ENCODE measurements around the gene ARHGEF19. TPM values are rescaled to one million over a fixed set of nuclear protein-coding genes. Genes with fewer than 3 reads are reported as not detected.
A peak's percentile ranks its signal among the peaks of the same experiment; 100 is the strongest.

Gene ARHGEF19
- total RNA-seq, 1 donor from 2014 or later = 19.4 TPM

GRCh38 chr1:16237343-16237830 is 24.9 kb upstream of the ARHGEF19 start:
- peak overlapping the region; percentile 95 for H3K27ac ChIP-seq
- peak overlapping the region; percentile 66 to 74 for H3K4me3 ChIP-seq
- no peaks in the 10 kb centered on the region for H3K36me3 ChIP-seq
- H3K27me3 ChIP-seq = no peaks in the 10 kb centered on the region
- DNase-seq (ENCODE audit: extremely low spot score in 2 of 2) = no peak
- peaks cover 26% of the 10 kb centered on the region for H3K4me1 ChIP-seq
- no peak for TF ChIP-seq POLR2AphosphoS5 (IDR thresholded peaks at IDR 0.05; ENCODE audit: insufficient read depth in 1 of 2, low read depth in 1 of 2)
- TF ChIP-seq CTCF (IDR thresholded peaks at IDR 0.05) = no peak
- no peak for TF ChIP-seq POLR2A (IDR thresholded peaks at IDR 0.05)
- H3K9me3 ChIP-seq = no peaks in the 10 kb centered on the region
- intact Hi-C loops (cut with DNase I) = no loop called here

- H3K27me3 ChIP-seq = no peaks in the 10 kb centered on the region
- intact Hi-C loops (cut with DNase I) = no loop called here
- peak in 1 of 2 donors; percentile 95 for DNase-seq (ENCODE audit: extremely low spot score in 2 of 2)
- H3K4me3 ChIP-seq = peak within 1 kb of the TSS; percentile 66 to 74
- H3K4me1 ChIP-seq = peaks cover 26% of the 10 kb centered on the region
- H3K9me3 ChIP-seq = no peaks in the 10 kb centered on the region
- TF ChIP-seq POLR2A (IDR thresholded peaks at IDR 0.05) (peak; percentile 11 to 23), CTCF (IDR thresholded peaks at IDR 0.05) (no peak), POLR2AphosphoS5 (IDR thresholded peaks at IDR 0.05; ENCODE audit: insufficient read depth in 1 of 2, low read depth in 1 of 2) (peak; percentile 68 to 69)
- peak within 1 kb of the TSS; percentile 95 for H3K27ac ChIP-seq
- H3K36me3 ChIP-seq = no peaks in the 10 kb centered on the region
Observed at GRCh38 chr1:16236511-16237342, 24.3 kb upstream of the ARHGEF19 start, which contains the start of gene CPLANE2. Gene CPLANE2 (minus strand): TSS chr1:16237183. CDS start chr1:16236742, 441 bp downstream.

GRCh38 chr1:16235944-16236510 is 23.6 kb upstream of the ARHGEF19 start:
- H3K4me1 ChIP-seq = peaks cover 26% of the 10 kb centered on the region
- DNase-seq (ENCODE audit: extremely low spot score in 2 of 2) = no peak

GRCh38 chr1:16235347-16235746 is 22.9 kb upstream of the ARHGEF19 start:
- Histone ChIP-seq H3K4me3 (no peak overlapping the region), H3K9me3 (no peaks in the 10 kb centered on the region), H3K27ac (peak overlapping the region; percentile 95), H3K4me1 (peaks cover 26% of the 10 kb centered on the region), H3K27me3 (no peaks in the 10 kb centered on the region), H3K36me3 (no peaks in the 10 kb centered on the region)
- TF ChIP-seq POLR2AphosphoS5 (IDR thresholded peaks at IDR 0.05; ENCODE audit: insufficient read depth in 1 of 2, low read depth in 1 of 2) = no peak
- TF ChIP-seq CTCF (IDR thresholded peaks at IDR 0.05) = no peak
- TF ChIP-seq POLR2A (IDR thresholded peaks at IDR 0.05) = no peak
- no peak for DNase-seq (ENCODE audit: extremely low spot score in 2 of 2)
- intact Hi-C loops (cut with DNase I) = no loop called here

More at GRCh38 chr1:16235944-16236510, 23.6 kb upstream of the ARHGEF19 start:
- TF ChIP-seq POLR2AphosphoS5 (IDR thresholded peaks at IDR 0.05; ENCODE audit: insufficient read depth in 1 of 2, low read depth in 1 of 2) = peak in 1 of 2 donors; percentile 57
- TF ChIP-seq CTCF (IDR thresholded peaks at IDR 0.05) = no peak
- no peaks in the 10 kb centered on the region for H3K36me3 ChIP-seq
- intact Hi-C loops (cut with DNase I) = no loop called here
- no peaks in the 10 kb centered on the region for H3K9me3 ChIP-seq
- H3K27ac ChIP-seq = peak overlapping the region; percentile 95
- H3K4me3 ChIP-seq = peak overlapping the region; percentile 66 to 74
- no peaks in the 10 kb centered on the region for H3K27me3 ChIP-seq

Measured in vagina (tissue), 2 donors.